Stomach (tissue), 9 donors: Measurements from ENCODE around the gene C20orf202. TPM values are rescaled to one million over a fixed set of nuclear protein-coding genes. Genes with fewer than 3 reads are reported as not detected.

Experiments used
- DNase-seq, 2 donors: peaks; one replicate each; pipeline versions ENCODE4 v3.0.0 to v3.0.0-alpha.2; 2013 to 2019
- H3K27ac ChIP-seq, 5 donors: fragments of 200-600 bp in 4 of 5; sonication (generic) in 4 of 5; one replicate each; pipeline ENCODE4 v1.5.1; 2013 to 2019; ENCODE audit warnings: mild to moderate bottlenecking in 1 of 5, moderate library complexity in 1 of 5
- H3K27me3 ChIP-seq, 3 donors: fragments of 200-600 bp; sonication (generic); one replicate each; pipeline ENCODE4 v1.5.1; 2017 to 2019; ENCODE audit warnings: mixed run types in 1 of 3
- H3K36me3 ChIP-seq, 4 donors: fragments of 200-600 bp; sonication (generic); 1 replicate in 3 of 4; 2 replicates in 1 of 4; pipeline ENCODE4 v1.5.1; 2016 to 2019
- H3K4me1 ChIP-seq, 4 donors: fragments of 200-600 bp; sonication (generic); one replicate each; pipeline ENCODE4 v1.5.1; 2016 to 2019
- H3K4me3 ChIP-seq, 4 donors: fragments of 200-600 bp; sonication (generic) in 3 of 4; one replicate each; pipeline ENCODE4 v1.5.1; 2016 to 2019; ENCODE audit warnings: mild to moderate bottlenecking in 1 of 4
- H3K9me3 ChIP-seq, 4 donors: fragments of 200-600 bp; sonication (generic); one replicate each; pipeline ENCODE4 v1.5.1; 2016 to 2019
- CTCF ChIP-seq, 7 experiments: fragments of 450-650 bp in 4 of 7; fragments of 200-600 bp in 3 of 7; sonication (generic) in 3 of 7; IDR thresholded peaks; one replicate each; pipeline ENCODE4 v1.5.1; 2016 to 2019; ENCODE audit warnings: antibody characterized with exemption in 7 of 7, control low read depth in 2 of 7, mild to moderate bottlenecking in 1 of 7
- EP300 ChIP-seq: sonication (generic); formaldehyde crosslinking; IDR thresholded peaks from one replicate; pipeline ENCODE4 v1.6.1; 2017; ENCODE audit warnings: antibody characterized with exemption
- POLR2A ChIP-seq, 4 donors: fragments of 450-650 bp; IDR thresholded peaks; one replicate each; pipeline ENCODE4 v1.6.1; 2016; ENCODE audit warnings: antibody characterized with exemption in 4 of 4, control low read depth in 2 of 4, mild to moderate bottlenecking in 1 of 4, moderate library complexity in 1 of 4
- POLR2AphosphoS5 ChIP-seq, 3 donors: sonication (generic); formaldehyde crosslinking; IDR thresholded peaks; one replicate each; pipeline ENCODE4 v1.6.1; 2016; ENCODE audit warnings: antibody characterized with exemption in 3 of 3
- WGBS, 5 donors: extraction: QIAGEN DNeasy Blood & Tissue Kit in 3 of 5; methylation state at CpG; one replicate each; pipeline versions ENCODE4 v1.1.5 to v1.1.7; 2013 to 2018; 5-methylcytosine and 5-hydroxymethylcytosine counted together
- intact Hi-C: fragments of 100-400 bp; cut with DNase I; formaldehyde crosslinking; loops from one replicate; pipeline ENCODE4 v1.15.1; 2023; ENCODE audit warnings: low total_unique reads
- polyA plus RNA-seq, 3 donors: library from polyadenylated mRNA; stranded (reverse); fragments of 200-250 nt; gene quantifications; one replicate each; pipeline ENCODE4 v1.2.3, GENCODE V29; 2013
- total RNA-seq, 5 donors: library from RNA; depleted of rRNA; stranded (reverse); fragments of >200 nt; gene quantifications; one replicate each; pipeline versions ENCODE4 v1.1.0 to v1.2.3, GENCODE V29; 2014 to 2016
- donor health status: healthy with polysubstance abuse.
- donor health status: Bipolar disorder and iron deficiency.
- donor health status: healthy.

C20orf202 gene
- total and polyA plus RNA-seq, 8 donors = 0.05 TPM; not detected in 7

- WGBS, 5 donors = 23 to 32% (median 25%) methylated on average over 12 to 13 of the region's 13 CpGs
- intact Hi-C loops = no loop called here
- Histone ChIP-seq H3K9me3 (no peaks in the 10 kb centered on the region), H3K27me3 (peaks cover 6 to 46% (median 25%) of the 10 kb centered on the region in 3 donors), H3K4me1 (peaks cover 12 to 28% (median 21%) of the 10 kb centered on the region in 4 donors), H3K27ac (no peak overlapping the region), H3K4me3 (peak overlapping the region in 3 of 4 donors; percentile 47 to 73 (median 62)), H3K36me3 (peaks cover 0 to 13% (median 3%) of the 10 kb centered on the region in 4 donors)
- TF ChIP-seq POLR2AphosphoS5 (IDR thresholded peaks at IDR 0.05) (no peak), EP300 (no peak), POLR2A (IDR thresholded peaks at IDR 0.05) (no peak), CTCF (IDR thresholded peaks at IDR 0.05) (no peak)
- no peak for DNase-seq
Observed at GRCh38 chr20:1184260-1184637, 19.0 kb upstream of the C20orf202 start.

GRCh38 chr20:1184638-1185315, 18.5 kb upstream of the C20orf202 start, which contains the start of gene TMEM74B:
TSS of gene TMEM74B (minus strand) at chr20:1184981. CDS start at chr20:1183801, 1,180 bp downstream.
- intact Hi-C loops = no loop called here

GRCh38 chr20:1185316-1185741, 17.9 kb upstream of the C20orf202 start:
- H3K27ac ChIP-seq = peak overlapping the region in 1 of 5 donors; percentile 49
- peaks cover 12 to 28% (median 21%) of the 10 kb centered on the region in 4 donors for H3K4me1 ChIP-seq
- peaks cover 0 to 10% (median 3%) of the 10 kb centered on the region in 4 donors for H3K36me3 ChIP-seq
- peak in 1 of 2 donors; percentile 34 for DNase-seq
- intact Hi-C loops = no loop called here
- WGBS, 5 donors = 0 to 1% (median 1%) methylated on average over 12 to 54 of the region's 54 CpGs
- H3K4me3 ChIP-seq = peak overlapping the region; percentile 47 to 73 (median 55)
- H3K27me3 ChIP-seq = peaks cover 6 to 46% (median 25%) of the 10 kb centered on the region in 3 donors
- no peaks in the 10 kb centered on the region for H3K9me3 ChIP-seq
- TF ChIP-seq CTCF (IDR thresholded peaks at IDR 0.05) (no peak), EP300 (no peak), POLR2AphosphoS5 (IDR thresholded peaks at IDR 0.05) (no peak), POLR2A (IDR thresholded peaks at IDR 0.05) (no peak)

More at GRCh38 chr20:1184638-1185315, 18.5 kb upstream of the C20orf202 start, which contains the start of gene TMEM74B:
- peak within 1 kb of the TSS; percentile 47 to 73 (median 55) for H3K4me3 ChIP-seq
- peaks cover 6 to 46% (median 25%) of the 10 kb centered on the region in 3 donors for H3K27me3 ChIP-seq
- no peaks in the 10 kb centered on the region for H3K9me3 ChIP-seq
- H3K36me3 ChIP-seq = peaks cover 0 to 10% (median 3%) of the 10 kb centered on the region in 4 donors
- H3K27ac ChIP-seq = peak within 1 kb of the TSS in 1 of 5 donors; percentile 49
- TF ChIP-seq EP300 (no peak), CTCF (IDR thresholded peaks at IDR 0.05) (no peak), POLR2A (IDR thresholded peaks at IDR 0.05) (no peak), POLR2AphosphoS5 (IDR thresholded peaks at IDR 0.05) (no peak)
- peak in 1 of 2 donors; percentile 36 for DNase-seq
- H3K4me1 ChIP-seq = peaks cover 12 to 28% (median 21%) of the 10 kb centered on the region in 4 donors
- 0 to 4% (median 1%) methylated on average over 15 to 76 of the region's 76 CpGs for WGBS, 5 donors

GRCh38 chr20:1185790-1186334, 17.4 kb upstream of the C20orf202 start:
- H3K27ac ChIP-seq = peak overlapping the region in 1 of 5 donors; percentile 49
- intact Hi-C loops = no loop called here
- WGBS, 5 donors = 6 to 8% (median 7%) methylated on average over 15 to 20 of the region's 20 CpGs
- H3K9me3 ChIP-seq = no peaks in the 10 kb centered on the region
- peak overlapping the region; percentile 47 to 73 (median 55) for H3K4me3 ChIP-seq
- H3K4me1 ChIP-seq = peaks cover 12 to 28% (median 21%) of the 10 kb centered on the region in 4 donors
- H3K27me3 ChIP-seq = peaks cover 6 to 46% (median 25%) of the 10 kb centered on the region in 3 donors
- H3K36me3 ChIP-seq = peaks cover 0 to 5% (median 1%) of the 10 kb centered on the region in 4 donors
- TF ChIP-seq CTCF (IDR thresholded peaks at IDR 0.05) = peak in 3 of 7 experiments; percentile 7 to 47 (median 32)
- no peak for TF ChIP-seq POLR2AphosphoS5 (IDR thresholded peaks at IDR 0.05)
- peak; percentile 49 to 82 for DNase-seq
